NCI-H69 (cell line): ENCODE measurements around the gene CDC42BPB.

Experiments
- DNase-seq: peaks from one replicate; lab custom pipeline; 2025; lab: John Stamatoyannopoulos, UW

CDC42BPB gene

DNA sequence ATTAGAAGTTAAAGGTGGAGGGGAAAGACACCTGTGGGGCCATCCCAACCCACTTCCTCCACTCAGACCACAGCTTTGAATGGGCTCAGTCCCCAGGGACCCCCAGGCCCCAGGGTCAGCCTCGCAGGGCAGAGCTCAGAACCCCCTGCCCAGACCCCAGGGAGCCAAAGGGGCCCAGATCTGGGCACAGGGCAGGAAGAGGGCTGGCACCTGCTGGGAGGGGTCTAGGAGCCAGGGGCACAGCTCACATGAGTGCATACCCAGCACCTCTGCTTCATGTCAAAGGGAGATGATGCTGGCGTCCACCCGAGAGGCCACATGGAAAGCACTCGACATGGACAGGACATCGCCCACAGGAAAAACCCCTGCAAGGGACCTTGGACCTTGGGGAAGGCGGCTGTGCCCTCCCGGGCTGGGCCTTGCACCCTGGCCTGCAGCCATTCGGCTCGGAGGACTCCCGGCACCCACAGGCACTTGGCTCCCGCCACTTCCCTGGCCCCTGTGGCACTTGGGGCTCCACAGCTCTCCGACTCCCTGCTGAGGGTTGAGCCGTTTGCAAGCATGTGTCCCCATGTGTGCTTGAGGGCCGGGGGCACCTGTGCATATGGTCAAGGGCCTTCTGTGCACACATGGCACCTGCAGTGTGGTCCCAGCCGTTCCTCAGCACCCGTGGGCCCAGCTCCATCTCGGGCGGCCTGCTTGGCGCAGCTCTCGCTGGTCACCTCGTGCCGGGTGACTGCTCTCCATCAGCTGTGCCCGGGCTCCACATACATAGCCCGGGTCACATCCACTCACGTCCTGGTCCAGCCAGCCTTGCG is 142.7 kb downstream of the CDC42BPB start:
- no peak for DNase-seq

DNA sequence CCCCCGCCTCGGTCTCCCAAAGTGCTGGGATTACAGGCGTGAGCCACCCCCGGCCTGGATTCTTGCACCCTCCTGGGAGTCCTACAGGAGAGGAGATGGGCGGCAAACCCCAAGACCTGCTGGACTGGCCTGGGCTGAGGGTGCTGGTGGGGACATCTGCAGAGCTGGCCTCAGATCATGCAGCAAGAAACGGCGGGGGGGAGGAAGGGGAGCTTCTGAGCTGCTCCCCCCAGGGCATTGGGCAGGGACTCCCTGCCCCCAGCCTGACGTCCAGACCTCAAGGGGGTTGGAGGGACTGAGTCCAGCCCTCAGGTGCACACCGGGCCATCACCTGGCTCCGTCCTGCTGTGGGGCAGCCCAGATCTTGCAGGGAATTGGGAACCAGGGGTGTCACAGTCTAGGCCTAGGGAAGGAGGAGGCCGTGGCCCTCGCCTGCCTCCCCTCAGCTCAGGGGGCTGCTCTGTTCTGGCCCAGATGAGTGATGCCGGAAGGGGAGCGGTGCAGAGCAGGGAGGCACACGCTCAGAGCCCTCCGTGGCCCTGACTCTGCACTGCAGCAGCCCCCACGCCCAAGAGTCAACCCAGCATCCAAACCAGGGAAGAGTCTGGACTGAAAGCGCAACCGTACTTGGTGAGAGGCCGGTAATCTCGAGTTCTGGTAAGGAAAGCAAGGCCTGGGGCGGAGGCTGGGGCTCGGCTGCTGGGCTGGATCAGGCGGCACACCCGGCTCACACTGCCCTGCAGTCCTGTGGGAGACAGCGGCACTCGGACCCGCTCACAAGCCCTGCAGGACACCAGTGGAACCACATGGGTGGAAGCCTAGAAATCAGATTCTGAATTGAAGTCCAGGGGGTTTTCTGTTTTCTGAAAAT is 143.8 kb downstream of the CDC42BPB start:
- no peak for DNase-seq

DNA sequence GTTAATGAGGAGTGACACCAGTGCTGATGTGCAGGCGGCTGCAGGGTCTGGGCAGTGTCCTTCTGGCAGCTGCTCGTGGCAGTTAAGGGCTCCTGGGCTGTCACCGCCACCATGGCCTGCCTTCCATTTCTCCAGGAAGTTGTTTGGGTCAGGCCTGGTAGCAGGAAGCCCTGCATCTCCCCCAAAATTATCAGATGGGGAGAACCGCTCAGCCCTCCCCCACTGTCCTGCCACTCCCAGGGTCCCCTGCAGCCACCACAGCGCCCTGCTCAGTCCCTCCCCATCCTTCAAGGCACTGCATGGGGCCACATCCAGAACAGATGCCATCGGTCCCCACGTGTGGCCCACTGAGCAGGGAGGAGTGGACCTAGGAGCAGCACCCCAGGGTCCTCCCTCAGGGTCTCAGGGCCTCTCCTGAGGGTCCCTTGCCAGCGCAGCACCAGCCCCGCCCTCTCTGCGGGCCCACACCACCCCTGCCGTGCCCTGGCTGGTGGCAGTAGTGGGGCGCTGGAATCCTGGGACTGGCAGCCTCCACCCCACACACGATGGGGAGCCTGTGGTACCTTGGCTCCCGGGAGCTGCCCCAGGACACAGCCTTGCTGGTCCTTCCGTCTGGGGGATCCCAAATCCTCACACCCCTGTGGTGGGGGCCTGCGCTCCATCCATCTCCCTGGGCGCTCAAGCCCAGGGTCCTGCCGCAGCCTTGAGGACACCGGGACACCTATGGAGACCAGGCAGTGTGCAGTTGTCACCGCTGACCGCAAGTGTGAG is 145.2 kb downstream of the CDC42BPB start:
- no peak for DNase-seq

DNA sequence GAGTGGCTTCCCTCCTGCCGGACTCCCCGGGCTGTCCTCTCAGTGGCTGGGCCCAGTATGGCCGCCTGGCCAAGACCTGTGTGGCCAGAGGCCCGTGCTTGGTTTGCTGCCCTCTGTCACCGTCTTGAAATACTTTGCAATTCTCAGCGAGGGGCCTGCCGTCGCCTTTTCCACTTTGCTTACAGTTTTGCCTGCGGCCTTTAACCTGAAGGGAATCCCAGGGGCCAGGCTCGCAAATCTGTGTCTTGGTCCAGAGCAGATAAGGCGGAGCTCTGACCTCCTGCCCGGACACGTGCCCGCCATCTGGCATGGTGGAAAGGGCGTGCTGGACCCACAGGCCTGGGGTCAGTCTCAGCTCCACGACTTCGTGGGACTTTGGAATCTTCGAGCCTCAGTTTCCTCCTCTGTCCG is 145.8 kb downstream of the CDC42BPB start:
- no peak for DNase-seq

DNA sequence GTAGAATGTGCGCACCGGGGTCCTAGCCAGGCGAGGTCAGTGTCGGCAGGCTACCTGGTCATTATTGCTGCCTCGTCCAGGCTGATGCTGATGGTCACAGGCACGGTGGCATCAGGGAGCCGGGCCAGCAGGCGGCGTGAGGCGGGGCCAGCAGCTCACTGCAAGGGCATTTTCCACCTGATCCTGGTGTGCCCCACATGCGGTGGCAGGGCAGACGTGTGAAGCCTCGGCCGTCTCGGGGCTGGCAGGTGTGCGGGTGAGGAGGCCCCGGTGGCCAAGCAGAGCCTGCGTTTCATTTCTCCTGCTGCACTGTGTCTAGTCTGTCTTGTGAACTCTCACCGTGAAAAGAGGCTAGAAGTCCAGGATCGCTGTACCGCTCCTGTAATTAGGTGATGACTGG is 146.9 kb downstream of the CDC42BPB start:
- DNase-seq: no peak

DNA sequence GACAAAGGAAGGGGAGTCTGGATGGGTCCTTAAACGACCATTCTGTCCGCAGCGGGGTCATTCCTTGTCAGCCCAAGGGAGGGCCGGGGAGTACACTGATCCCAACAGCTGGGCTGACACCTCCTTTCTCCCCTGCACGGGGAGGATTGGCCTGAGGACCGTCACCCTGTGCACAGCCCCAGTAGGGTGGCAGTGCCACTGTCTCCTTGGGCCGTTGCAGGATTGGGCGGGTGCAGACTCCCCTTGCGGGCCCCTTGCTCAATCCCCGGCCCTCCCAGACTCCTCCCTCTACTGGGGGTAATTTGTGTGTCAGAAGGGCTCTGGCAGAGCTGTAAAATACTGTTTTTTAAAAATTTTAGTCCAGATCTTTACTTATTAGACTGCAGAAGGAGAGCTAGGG is 147.4 kb downstream of the CDC42BPB start:
- DNase-seq: no peak

DNA sequence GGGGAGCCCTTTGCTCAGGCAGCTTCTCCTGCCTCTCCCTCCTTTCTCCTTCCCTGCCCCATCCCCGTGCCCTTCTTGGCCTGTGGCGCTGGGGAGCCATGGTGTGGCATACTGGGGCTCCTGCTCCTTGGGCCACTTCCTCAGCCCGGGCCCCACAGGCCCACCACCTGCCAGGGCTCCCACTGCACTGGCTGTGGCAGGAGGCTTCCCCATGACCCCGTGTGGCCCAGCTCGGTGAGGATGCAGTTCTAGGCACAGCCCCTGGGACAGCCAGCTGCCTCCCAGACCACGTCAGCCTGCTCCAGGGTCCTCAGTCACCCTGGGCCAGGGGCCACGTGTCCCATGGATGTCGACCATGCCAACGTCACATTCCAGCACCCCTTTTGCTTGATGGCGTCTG is 147.9 kb downstream of the CDC42BPB start:
- no peak for DNase-seq

DNA sequence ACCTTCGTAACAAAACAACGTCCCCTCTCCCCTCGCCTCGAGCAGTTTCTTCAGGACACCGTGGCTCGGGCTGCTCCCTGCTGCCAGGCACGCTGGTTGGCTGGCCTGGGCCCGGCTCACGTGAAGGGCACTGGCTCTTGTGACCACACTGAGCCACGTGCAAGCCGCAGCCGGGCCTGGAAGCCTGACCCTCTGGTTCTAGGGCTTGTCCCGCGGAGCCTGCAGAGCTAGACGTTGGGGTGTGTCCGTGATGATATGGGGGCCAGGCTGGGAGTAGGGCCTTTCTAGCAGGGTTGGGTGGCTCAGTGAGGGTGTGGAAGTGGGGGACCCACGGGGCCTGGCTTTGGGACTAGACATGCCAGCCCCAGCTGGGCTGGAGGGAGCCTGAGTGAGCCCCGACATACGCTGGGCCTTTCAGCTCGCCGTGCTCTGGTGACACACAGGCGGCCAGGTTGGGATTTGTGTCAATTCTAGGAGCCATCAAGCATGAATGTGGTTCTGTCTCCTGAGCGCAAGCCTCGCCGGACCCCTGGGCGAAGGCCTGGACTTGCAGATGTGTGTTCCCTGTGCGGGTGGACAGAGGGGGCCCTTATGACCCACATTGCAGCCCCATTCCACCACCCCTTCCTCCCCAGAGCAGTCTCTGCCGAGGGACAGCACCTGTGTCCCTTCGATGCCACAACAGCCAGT is 148.4 kb downstream of the CDC42BPB start:
- no peak for DNase-seq

DNA sequence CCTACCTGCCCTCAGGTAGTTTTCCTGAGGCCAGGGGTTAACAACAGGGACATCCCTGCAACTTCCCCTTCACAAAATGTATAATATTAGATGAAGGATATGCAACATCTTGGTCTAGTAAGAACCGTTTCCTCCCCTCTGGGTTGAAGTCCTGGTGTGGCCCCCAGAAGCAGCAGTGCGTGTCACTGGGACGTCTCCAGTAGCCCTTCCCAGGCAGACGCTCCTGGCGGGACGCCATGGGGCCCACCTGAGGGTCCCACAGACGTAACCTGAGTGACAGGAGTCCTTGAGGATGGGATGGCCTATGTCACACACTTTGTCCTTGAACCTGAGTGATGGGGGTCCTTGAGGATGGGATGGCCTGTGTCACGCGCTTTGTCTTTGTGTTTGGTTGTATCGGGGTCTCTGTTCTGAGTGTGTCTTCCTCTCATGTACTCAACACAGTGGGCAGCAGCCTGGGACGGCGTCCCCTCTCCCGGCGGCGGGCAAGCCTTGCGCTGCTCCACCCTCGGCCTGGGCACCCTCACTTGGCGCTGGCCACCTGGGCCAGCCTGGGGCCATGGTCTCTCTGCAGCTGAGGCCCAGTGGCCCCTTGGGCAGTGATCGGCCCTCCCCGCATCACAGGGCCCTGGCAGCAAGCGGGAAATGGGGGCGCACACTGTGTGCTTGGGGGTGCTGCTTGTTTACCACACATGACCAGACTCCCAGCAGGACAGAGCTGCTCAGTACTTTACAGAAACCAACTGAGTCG is 149.2 kb downstream of the CDC42BPB start:
- no peak for DNase-seq

DNA sequence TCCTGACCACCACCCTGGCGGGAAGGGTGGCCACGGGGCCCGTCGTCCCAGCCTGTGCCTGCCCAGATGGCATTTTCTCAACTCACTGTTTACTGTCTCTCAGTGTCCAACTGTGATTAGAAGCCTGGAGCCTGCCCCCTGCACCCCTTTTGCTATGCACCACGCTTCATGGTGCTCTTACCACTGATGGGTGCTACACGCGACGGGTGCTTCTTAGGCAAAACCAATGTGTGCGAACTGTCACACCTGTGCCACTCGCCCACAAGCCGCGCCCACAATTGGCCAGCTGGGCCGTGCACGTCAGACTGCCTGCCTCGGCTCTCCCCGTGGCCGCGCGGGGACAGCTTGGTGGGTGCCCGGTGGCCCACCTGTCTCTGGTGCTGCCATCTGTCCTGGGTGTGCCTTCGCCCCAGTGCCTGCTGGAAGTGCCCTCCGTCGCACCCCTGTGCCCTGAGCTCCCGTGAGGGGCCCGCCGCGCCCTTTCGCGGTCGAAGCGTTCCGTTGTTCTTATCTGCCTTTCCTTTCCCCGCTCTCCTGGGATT is 150.0 kb downstream of the CDC42BPB start:
- DNase-seq: no peak

DNA sequence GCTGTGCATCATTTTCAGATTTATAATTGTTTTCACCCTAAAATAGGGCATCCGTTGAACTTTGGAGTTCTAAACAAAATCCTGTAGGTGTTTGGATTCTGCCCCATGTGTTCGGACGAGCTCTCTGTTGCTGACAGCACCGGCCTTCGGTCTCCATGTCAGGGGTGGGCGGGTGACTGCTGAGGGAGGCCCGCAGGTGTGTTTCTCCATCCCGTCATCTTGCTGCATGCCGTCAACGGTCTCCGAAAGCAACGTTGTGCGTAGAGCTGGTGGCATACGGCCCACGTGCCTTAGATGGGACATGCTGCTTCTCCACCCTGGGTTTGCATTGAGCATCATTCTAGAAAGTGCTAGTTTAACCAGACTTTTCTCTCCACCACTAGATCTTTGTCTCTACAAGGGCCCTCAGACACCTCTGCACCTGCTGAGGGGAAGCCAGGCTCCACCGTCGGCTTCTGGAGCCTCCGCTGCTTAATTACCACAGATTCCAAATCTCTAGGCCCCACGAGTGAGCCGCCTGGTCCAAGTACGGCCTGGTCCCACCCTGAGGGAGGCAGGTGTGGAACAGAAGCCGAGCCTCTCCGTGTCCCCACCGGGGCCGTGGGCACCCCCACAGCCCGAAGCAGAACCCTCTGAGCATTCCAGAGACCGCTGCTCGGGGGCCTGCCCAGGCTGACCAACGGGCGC is 150.6 kb downstream of the CDC42BPB start:
- DNase-seq: no peak

DNA sequence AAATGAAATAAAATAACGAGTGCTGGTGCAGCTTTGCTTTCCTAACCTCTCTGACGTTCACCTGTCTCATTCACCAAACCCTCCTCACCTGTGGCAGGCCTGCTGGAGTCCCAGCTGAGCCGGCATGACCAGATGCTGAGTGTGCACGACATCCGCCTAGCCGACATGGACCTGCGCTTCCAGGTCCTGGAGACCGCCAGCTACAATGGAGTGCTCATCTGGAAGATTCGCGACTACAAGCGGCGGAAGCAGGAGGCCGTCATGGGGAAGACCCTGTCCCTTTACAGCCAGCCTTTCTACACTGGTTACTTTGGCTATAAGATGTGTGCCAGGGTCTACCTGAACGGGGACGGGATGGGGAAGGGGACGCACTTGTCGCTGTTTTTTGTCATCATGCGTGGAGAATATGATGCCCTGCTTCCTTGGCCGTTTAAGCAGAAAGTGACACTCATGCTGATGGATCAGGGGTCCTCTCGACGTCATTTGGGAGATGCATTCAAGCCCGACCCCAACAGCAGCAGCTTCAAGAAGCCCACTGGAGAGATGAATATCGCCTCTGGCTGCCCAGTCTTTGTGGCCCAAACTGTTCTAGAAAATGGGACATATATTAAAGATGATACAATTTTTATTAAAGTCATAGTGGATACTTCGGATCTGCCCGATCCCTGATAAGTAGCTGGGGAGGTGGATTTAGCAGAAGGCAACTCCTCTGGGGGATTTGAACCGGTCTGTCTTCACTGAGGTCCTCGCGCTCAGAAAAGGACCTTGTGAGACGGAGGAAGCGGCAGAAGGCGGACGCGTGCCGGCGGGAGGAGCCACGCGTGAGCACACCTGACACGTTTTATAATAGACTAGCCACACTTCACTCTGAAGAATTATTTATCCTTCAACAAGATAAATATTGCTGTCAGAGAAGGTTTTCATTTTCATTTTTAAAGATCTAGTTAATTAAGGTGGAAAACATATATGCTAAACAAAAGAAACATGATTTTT is 151.9 kb downstream of the CDC42BPB start:
- DNase-seq: no peak

DNA sequence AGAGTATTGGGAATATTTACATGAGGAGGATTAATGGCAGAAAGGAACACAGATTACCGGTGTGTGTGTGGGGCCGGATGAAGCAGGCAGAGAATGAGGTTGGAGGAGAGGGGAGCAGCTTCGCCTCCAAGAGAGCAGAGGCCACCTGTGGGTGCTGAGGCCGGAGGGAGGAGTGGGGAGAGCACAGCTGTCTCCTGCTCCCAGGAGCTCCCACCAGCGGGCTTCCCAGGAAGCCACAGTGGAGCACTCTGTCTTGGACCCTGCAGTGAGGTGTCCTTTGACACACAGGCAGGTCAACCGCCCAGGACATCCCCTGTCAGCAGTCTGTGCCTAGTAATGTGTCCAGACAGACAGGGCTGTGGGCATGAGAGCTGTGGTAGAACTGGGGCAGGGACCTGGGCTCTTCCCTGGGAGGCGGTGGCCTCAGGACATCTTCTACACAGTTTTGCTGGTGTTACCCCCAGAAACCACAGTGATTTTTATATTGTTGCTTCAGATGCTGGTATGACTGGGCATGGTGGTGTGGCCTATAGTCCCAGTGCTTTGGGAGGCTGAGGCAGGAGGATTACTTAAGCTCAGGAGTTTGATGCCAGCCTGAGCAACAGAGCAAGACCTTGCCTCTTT is 153.3 kb downstream of the CDC42BPB start:
- no peak for DNase-seq

DNA sequence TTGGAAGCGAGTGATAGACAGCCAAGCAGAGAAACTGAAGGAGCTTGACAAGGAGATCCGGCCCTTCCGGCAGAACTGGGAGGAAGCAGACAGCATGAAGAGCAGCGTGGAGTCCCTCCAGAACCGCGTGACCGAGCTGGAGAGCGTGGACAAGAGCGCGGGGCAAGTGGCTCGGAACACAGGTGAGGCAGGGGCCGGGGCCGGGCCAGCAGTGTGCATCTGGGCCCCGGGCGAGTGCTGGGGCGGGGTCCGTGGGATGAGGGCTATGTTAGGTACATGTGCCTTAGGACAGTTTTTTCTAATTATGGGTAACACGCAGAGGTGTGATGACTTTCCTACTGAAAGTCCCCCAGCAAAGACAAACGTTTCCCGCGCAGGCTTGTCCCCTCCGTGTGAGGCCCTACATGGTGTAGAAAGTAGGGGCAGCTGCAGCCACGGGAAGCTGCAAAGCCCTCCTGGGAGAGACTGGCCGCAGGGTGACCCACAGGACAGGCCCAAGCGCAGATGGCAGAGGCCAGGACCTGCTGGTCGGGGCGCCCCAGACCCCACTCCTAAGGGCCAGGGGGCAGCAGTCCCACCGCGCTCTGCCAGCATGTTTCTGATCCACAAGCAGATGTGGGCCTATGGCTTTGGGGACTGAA is 154.0 kb downstream of the CDC42BPB start:
- no peak for DNase-seq

DNA sequence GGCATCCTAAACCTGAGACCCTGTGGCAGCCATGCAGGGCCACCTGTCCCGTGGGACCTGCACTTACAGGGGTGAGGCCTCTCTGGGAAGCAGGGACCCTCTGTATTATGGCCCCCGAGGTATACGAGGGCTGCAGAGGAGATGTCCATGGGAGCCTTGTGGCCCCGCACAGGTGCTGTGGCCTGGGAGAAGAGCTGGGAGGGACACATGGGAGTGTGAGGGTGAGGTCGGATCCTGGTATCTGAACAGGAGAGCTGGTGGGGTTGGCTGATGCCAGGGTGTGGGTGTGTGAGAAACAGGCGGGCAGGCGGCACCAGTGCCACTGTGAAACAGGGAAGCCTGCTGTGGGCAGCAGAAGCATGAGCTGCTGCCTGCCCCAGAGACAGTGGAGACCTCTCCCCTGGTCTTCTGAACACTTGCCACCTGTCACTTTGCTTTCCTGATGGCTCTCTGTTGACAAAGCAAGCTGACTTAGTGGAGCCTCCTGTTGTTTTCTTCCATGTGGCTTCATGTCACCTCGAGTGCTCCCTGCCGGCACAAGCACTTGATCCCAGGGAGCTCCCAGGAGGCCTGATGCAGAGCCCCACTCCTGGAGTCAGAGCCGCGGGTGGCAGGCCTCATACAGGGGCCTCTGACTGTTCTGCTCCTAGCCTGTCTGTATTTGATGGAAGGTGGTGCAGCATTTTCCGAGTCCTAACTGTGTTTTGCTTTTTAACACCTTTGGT is 154.7 kb downstream of the CDC42BPB start:
- peak; percentile 24 for DNase-seq

DNA sequence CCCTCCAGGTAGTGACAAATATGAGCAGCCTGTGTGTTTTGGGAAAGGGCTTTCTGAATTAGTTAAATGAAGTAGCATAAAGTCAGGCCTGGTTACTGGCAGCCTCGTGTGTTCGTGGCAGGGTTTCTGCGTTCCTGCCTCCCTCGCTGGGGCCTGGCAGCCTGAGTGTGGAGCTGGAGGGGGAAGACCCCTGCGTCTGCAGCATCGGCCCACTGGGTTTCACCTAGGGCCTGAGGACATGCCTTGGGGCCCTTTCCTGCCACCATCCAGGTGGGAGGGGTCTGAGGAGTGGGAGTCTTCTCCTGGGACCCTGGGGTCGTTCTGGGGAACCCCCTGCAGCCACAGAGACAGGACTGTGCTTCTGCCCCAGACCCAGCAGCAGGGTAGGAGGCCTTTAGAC is 155.3 kb downstream of the CDC42BPB start:
- no peak for DNase-seq

DNA sequence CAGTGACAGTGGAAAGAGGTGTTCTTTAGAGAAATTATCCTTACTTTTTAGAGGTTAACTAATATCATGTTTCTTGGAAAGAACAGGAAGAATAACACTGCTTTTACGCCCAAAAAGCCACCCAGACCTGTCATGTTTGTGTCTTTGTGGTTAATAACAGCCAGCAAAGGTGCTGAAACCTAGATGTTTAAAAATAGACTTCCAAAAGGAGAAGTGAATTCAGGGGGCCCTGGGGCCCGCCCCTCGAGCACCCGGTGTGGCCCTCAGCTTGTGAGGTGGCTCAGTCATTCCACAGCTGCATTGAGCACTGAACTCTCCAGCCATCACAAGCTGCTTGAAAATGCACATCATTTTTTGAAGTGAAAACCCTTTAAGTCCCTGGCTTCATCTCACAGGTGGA is 155.7 kb downstream of the CDC42BPB start:
- DNase-seq: no peak
